A549 (cell line): ENCODE measurements around the gene TMEM121B. TPM values are rescaled to one million over a fixed set of nuclear protein-coding genes. Genes with fewer than 3 reads are reported as not detected.

Source experiments
- ATAC-seq, 2 experiments: fragments of 200-7000 bp in 1 of 2; fragments of >200 bp in 1 of 2; cut with Nextera tagmentation in 1 of 2; cut with Tn5 transposase in 1 of 2; 3 replicates each; pipeline versions ENCODE4 v1.8.0 to v1.9.1; 2018 to 2020; ENCODE audit warnings: mild to moderate bottlenecking in 1 of 2, moderate library complexity in 1 of 2
- CTCF ChIA-PET: fragments of 300-600 bp; sonication (Branson Sonifier 250); formaldehyde crosslinking; extraction: SDS; loops from one replicate; lab custom pipeline; 2021; ENCODE audit warnings: antibody characterized with exemption, inconsistent platforms; lab: Yijun Ruan, JAX
- POLR2A ChIA-PET: fragments of 350-600 bp; formaldehyde crosslinking; extraction: SDS; loops from one replicate; lab custom pipeline; 2021; ENCODE audit warnings: antibody characterized with exemption, inconsistent platforms; lab: Yijun Ruan, JAX
- DNase-seq, 2 experiments: peaks; one replicate each; pipeline versions ENCODE4 v3.0.0 to v3.0.0-alpha.2; 2011 to 2016; ENCODE audit warnings: low read depth in 1 of 2, low spot score in 1 of 2
- FAIRE-seq: peaks from 2 replicates; lab custom pipeline; 2011; peaks lifted over from hg19 to GRCh38; lab: Jason Lieb, UNC
- H3K27ac ChIP-seq, 2 experiments: fragments of >200 bp; sonication (Bioruptor Twin); formaldehyde crosslinking; 3 replicates each; pipeline ENCODE4 v1.5.1; 2016 to 2017
- H3K4me1 ChIP-seq: fragments of >200 bp; sonication (Bioruptor Twin); formaldehyde crosslinking; 3 replicates; pipeline ENCODE4 v1.6.1; 2016
- H3K4me2 ChIP-seq: fragments of >200 bp; sonication (Bioruptor Twin); formaldehyde crosslinking; 3 replicates; pipeline ENCODE4 v1.6.1; 2016
- H3K4me3 ChIP-seq: fragments of >200 bp; sonication (Bioruptor Twin); formaldehyde crosslinking; 3 replicates; pipeline ENCODE4 v1.5.1; 2016
- H3K9me3 ChIP-seq: fragments of >200 bp; sonication (Bioruptor Twin); formaldehyde crosslinking; 3 replicates; pipeline ENCODE4 v1.6.1; 2016
- CBX8 ChIP-seq: fragments of 200-600 bp; sonication (generic); IDR thresholded peaks from 2 replicates; pipeline ENCODE4 v1.6.1; 2016
- CEBPB ChIP-seq, 2 experiments: fragments of >200 bp in 1 of 2; sonication (Bioruptor Twin) in 1 of 2; formaldehyde crosslinking in 1 of 2; IDR thresholded peaks; 2 replicates each; pipeline ENCODE4 v1.6.1; 2012 to 2016
- EP300 ChIP-seq, 2 experiments: fragments of >200 bp; sonication (Bioruptor Twin); formaldehyde crosslinking; IDR thresholded peaks; 2 replicates in 1 of 2; 3 replicates in 1 of 2; pipeline ENCODE4 v1.6.1; 2016 to 2017
- ESRRA ChIP-seq: fragments of 150-350 bp; IDR thresholded peaks from 2 replicates; pipeline ENCODE4 v1.6.1; 2014; ENCODE audit warnings: mild to moderate bottlenecking, low read length, borderline replicate concordance
- FOSB ChIP-seq: fragments of 250-450 bp; sonication (Bioruptor Pico); IDR thresholded peaks from 2 replicates; pipeline ENCODE4 v1.5.0; 2020; ENCODE audit warnings: mild to moderate bottlenecking, moderate library complexity
- HOXA7 ChIP-seq: fragments of 250-450 bp; sonication (Bioruptor Pico); IDR thresholded peaks from 2 replicates; pipeline ENCODE4 v1.5.0; 2020; ENCODE audit warnings: mild to moderate bottlenecking, moderate library complexity
- JUN ChIP-seq, 2 experiments: fragments of >200 bp; sonication (Bioruptor Twin); formaldehyde crosslinking; IDR thresholded peaks; 2 replicates in 1 of 2; 3 replicates in 1 of 2; pipeline ENCODE4 v1.6.1; 2016 to 2017
- KDM1A ChIP-seq: fragments of 200-600 bp; sonication (generic); IDR thresholded peaks from 2 replicates; pipeline ENCODE4 v1.6.1; 2016; ENCODE audit warnings: low read depth, mild to moderate bottlenecking
- KDM5A ChIP-seq: fragments of 200-600 bp; sonication (generic); IDR thresholded peaks from 2 replicates; pipeline ENCODE4 v1.6.1; 2016; ENCODE audit warnings: antibody characterized with exemption, mild to moderate bottlenecking
- MAFK ChIP-seq: fragments of 450-650 bp; IDR thresholded peaks from 2 replicates; pipeline ENCODE4 v1.6.1; 2014; ENCODE audit not compliant: partially characterized antibody
- MAZ ChIP-seq: fragments of 150-350 bp; IDR thresholded peaks from 2 replicates; pipeline ENCODE4 v1.6.1; 2014; ENCODE audit warnings: antibody characterized with exemption, low read depth, low read length, borderline replicate concordance
- MYC ChIP-seq: IDR thresholded peaks from 2 replicates; pipeline ENCODE4 v1.6.1; 2012; ENCODE audit warnings: mild to moderate bottlenecking, inconsistent platforms, low read length, improper control_type of control experiment, borderline replicate concordance
- PHF8 ChIP-seq: fragments of 200-600 bp; sonication (generic); IDR thresholded peaks from 2 replicates; pipeline ENCODE4 v1.6.1; 2016; ENCODE audit warnings: low read depth, mild to moderate bottlenecking, antibody characterized with exemption, moderate library complexity, borderline replicate concordance
- POLR2A ChIP-seq: IDR thresholded peaks from 2 replicates; pipeline ENCODE4 v1.6.1; 2012; ENCODE audit warnings: mild to moderate bottlenecking, low read length
- RAD21 ChIP-seq, 2 experiments: fragments of >200 bp in 1 of 2; sonication (Bioruptor Twin) in 1 of 2; formaldehyde crosslinking in 1 of 2; IDR thresholded peaks in 1 of 2; conservative IDR thresholded peaks in 1 of 2; 2 replicates in 1 of 2; 3 replicates in 1 of 2; pipeline ENCODE4 v1.6.1; 2012 to 2018; ENCODE audit warnings: inconsistent platforms in 1 of 2
- RARB ChIP-seq: fragments of 250-450 bp; sonication (Bioruptor Pico); IDR thresholded peaks from 2 replicates; pipeline ENCODE4 v1.8.0; 2021; ENCODE audit warnings: mild to moderate bottlenecking, moderate library complexity
- RCOR1 ChIP-seq: fragments of 150-350 bp; IDR thresholded peaks from 2 replicates; pipeline ENCODE4 v1.6.1; 2014; ENCODE audit warnings: antibody characterized with exemption, low read length, low read depth
- WGBS: methylation state at CpG from one replicate; pipeline ENCODE4 v1.1.6; 2017; ENCODE audit errors: missing lambda C conversion rate; 5-methylcytosine and 5-hydroxymethylcytosine counted together
- polyA plus RNA-seq, 4 experiments: library from polyadenylated mRNA; depleted of rRNA in 3 of 4; stranded (reverse); fragments of >200 nt; fragmentation: RNase III in 1 of 4; extraction: RNeasy Plus Mini Kit Qiagen cat#74134 plus additional on column Dnase treatment in 1 of 4; gene quantifications; 2 replicates in 3 of 4; 3 replicates in 1 of 4; pipeline ENCODE4 v1.2.3, GENCODE V29; 2011 to 2017
- TF ChIP-seq, protein P1 (sequence below): fragments of 250-450 bp; sonication (Bioruptor Pico); IDR thresholded peaks from 2 replicates; pipeline ENCODE4 v1.5.0; 2020; ENCODE audit warnings: low read depth, mild to moderate bottlenecking, moderate library complexity
- TF ChIP-seq, protein P2 (sequence below): fragments of 150-350 bp; IDR thresholded peaks from 2 replicates; pipeline ENCODE4 v1.6.1; 2014; ENCODE audit warnings: low read depth, mild to moderate bottlenecking, low read length
- TF ChIP-seq, protein P3 (sequence below): fragments of >200 bp; sonication (Bioruptor Twin); formaldehyde crosslinking; IDR thresholded peaks from 3 replicates; pipeline ENCODE4 v1.5.1; 2016
- TF ChIP-seq, protein P4 (sequence below): fragments of 450-650 bp; IDR thresholded peaks from 2 replicates; pipeline ENCODE4 v1.6.1; 2014; ENCODE audit warnings: antibody characterized with exemption

Gene TMEM121B
- polyA plus RNA-seq, 2 of the 4 experiments (the other 2 are of a cell fraction), result 0.03 to 0.08 TPM

DNA sequence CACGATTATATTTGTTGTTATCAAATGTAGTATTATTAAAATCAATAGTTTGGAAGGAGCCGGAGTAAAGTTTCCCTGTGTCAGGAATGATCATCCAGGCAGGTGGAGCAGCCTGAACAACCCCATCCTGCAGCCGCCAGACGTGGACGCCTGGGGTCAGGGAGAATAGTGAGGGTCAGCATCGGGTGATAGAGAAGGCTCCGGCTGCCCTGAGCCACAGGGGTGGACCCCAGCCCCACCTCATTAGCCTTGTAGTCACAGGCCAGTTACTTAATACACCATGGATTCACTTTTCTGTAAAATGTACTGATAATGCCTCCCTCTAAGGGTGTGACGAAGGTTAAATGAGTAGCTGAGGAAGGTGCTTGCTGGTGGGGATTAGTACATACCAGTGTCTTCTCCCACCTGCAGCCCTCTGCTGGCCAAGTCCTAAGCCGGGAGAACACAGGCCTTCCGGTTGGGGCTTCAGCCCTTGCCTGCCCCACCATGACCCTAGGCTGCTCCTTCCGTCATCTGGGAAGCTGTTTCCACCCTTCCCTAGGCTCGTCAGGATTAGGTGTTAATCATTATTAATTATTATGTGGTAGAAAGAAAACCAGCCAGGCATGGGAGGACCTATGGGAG, 14.9 kb downstream of the TMEM121B start (continued):
- TF ChIP-seq, protein P1, sequence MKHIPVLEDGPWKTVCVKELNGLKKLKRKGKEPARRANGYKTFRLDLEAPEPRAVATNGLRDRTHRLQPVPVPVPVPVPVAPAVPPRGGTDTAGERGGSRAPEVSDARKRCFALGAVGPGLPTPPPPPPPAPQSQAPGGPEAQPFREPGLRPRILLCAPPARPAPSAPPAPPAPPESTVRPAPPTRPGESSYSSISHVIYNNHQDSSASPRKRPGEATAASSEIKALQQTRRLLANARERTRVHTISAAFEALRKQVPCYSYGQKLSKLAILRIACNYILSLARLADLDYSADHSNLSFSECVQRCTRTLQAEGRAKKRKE (CRISPR knock-in tag), result no peak
- TF ChIP-seq MYC, result no peak
- no peak for TF ChIP-seq RCOR1

DNA sequence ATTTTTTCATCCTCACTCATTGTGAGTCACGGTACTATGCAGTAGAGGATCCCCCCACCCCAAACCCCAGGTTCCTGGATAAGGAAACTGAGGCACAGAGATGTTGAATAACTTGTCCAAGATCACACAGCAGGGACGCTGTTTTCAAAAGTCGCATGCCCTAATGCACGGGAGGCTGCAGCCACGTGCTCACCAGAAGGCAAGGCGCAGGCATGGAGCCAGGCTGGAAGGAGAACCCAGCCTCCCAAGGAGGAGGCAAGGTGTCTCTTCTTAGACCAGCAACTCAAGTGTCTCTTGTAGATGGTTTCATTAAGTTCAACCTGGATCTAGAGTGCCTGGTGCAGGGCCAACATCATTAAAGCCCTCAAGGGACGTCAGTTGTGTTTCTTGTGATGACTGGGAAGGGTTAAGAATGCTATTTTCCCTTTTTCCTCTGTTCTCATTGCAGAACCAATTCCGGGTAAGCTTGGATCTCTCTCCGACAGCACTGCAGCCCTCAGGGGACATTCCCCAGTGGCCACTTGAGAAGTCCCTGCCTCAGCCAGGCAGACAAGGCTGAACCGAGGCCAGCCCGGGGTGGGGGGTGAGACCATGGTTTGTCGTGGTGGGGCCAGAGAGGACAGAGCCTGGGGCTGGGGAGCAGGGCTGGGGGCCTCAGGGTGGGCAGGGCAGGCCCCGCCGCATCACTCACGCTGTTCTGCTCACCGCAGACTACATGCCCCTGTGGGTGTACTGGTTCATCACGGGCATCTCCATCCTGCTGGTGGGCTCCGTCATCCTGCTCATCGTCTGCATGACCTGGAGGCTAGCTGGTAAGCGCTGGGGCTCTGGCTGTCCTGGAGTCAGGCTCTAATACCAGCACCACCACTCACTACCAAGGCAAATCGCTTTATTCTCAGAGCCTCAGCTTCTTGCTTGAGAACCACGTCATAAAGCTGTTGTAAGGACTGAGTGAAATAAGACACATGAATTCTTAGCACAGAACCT, 15.7 kb downstream of the TMEM121B start:
- DNase-seq, result no peak
- ChIA-PET CTCF (no interaction called here), POLR2A (no interaction called here)
- Histone ChIP-seq H3K4me2 (no peak overlapping the region), H3K4me1 (no peaks in the 10 kb centered on the region), H3K4me3 (no peak overlapping the region), H3K27ac (no peak overlapping the region), H3K9me3 (no peaks in the 10 kb centered on the region)
- WGBS, result 88% methylated on average over 15 of the region's 22 CpGs
- no peak for FAIRE-seq
- TF ChIP-seq FOSB (CRISPR knock-in tag) (no peak), MAFK (no peak), HOXA7 (CRISPR knock-in tag) (no peak), JUN (IDR thresholded peaks at IDR 0.05) (no peak), EP300 (IDR thresholded peaks at IDR 0.05) (no peak), RAD21 (conservative IDR thresholded peaks at IDR 0.05 in 1 of 2, IDR thresholded peaks at IDR 0.05 in 1 of 2) (no peak), KDM5A (no peak), MAZ (no peak), POLR2A (no peak), CEBPB (IDR thresholded peaks at IDR 0.05) (no peak), KDM1A (no peak), RARB (CRISPR knock-in tag) (no peak), PHF8 (no peak), ESRRA (no peak), CBX8 (no peak)
- TF ChIP-seq, protein P1 (CRISPR knock-in tag), result no peak
- TF ChIP-seq, protein P2, sequence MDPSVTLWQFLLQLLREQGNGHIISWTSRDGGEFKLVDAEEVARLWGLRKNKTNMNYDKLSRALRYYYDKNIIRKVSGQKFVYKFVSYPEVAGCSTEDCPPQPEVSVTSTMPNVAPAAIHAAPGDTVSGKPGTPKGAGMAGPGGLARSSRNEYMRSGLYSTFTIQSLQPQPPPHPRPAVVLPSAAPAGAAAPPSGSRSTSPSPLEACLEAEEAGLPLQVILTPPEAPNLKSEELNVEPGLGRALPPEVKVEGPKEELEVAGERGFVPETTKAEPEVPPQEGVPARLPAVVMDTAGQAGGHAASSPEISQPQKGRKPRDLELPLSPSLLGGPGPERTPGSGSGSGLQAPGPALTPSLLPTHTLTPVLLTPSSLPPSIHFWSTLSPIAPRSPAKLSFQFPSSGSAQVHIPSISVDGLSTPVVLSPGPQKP, result no peak
- TF ChIP-seq, protein P3, sequence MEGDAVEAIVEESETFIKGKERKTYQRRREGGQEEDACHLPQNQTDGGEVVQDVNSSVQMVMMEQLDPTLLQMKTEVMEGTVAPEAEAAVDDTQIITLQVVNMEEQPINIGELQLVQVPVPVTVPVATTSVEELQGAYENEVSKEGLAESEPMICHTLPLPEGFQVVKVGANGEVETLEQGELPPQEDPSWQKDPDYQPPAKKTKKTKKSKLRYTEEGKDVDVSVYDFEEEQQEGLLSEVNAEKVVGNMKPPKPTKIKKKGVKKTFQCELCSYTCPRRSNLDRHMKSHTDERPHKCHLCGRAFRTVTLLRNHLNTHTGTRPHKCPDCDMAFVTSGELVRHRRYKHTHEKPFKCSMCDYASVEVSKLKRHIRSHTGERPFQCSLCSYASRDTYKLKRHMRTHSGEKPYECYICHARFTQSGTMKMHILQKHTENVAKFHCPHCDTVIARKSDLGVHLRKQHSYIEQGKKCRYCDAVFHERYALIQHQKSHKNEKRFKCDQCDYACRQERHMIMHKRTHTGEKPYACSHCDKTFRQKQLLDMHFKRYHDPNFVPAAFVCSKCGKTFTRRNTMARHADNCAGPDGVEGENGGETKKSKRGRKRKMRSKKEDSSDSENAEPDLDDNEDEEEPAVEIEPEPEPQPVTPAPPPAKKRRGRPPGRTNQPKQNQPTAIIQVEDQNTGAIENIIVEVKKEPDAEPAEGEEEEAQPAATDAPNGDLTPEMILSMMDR, result no peak
- TF ChIP-seq, protein P4, sequence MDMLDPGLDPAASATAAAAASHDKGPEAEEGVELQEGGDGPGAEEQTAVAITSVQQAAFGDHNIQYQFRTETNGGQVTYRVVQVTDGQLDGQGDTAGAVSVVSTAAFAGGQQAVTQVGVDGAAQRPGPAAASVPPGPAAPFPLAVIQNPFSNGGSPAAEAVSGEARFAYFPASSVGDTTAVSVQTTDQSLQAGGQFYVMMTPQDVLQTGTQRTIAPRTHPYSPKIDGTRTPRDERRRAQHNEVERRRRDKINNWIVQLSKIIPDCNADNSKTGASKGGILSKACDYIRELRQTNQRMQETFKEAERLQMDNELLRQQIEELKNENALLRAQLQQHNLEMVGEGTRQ, result no peak
- TF ChIP-seq, all 56 proteins: peak for 0
- ATAC-seq, result no peak
